GM18520 (cell line): ENCODE results near the gene PNMA1.

Source experiments
- ATAC-seq: cut with Tn5 transposase; IDR thresholded peaks from one replicate; pipeline ENCODE4 v1.9.1; 2021; ENCODE audit not compliant: unreplicated experiment

Gene PNMA1

DNA sequence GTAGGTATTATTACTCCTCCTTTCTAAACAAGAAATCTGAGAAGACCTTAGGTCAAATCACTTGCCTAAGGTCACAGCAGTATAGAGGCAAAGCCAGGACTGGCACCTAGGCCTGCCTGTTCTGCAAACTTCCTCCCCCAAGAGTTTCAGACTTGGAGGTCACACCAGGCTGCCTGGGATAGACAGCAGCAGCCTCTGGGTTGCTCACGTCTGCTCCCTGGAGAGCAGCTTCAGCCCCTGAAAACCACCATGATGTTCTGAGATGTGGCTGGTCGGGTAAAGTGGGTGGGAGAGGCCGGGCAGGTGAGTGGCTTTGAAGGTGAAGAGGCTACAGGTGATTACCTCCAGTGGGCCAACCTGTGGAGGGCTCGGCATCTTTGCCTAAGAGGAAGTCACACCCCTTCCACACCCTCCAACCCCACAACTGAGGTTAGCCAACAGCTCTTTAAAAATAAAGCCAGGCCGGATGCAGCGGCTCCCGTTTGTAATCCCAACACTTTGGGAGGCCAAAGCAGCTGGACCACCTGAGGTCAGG is 37.0 kb upstream of the PNMA1 start:
- ATAC-seq: no peak

DNA sequence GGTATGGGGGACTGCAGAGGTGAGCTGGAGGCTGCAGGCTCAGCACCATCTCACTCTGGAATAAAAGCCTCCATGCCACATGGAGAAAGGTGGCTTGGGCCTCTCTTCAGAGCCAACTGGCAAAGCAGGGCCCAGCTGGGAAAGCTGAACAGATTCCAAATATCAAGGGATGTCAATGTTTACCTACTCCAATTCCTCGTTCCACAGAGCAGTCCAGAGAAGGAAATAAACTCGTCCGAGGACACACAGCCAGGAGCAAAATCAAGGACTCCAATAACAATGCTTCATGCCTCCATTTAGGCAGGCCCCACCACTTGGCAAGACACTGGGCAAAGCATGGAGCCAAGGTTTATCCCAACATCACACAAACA is 36.3 kb upstream of the PNMA1 start:
- ATAC-seq: no peak

DNA sequence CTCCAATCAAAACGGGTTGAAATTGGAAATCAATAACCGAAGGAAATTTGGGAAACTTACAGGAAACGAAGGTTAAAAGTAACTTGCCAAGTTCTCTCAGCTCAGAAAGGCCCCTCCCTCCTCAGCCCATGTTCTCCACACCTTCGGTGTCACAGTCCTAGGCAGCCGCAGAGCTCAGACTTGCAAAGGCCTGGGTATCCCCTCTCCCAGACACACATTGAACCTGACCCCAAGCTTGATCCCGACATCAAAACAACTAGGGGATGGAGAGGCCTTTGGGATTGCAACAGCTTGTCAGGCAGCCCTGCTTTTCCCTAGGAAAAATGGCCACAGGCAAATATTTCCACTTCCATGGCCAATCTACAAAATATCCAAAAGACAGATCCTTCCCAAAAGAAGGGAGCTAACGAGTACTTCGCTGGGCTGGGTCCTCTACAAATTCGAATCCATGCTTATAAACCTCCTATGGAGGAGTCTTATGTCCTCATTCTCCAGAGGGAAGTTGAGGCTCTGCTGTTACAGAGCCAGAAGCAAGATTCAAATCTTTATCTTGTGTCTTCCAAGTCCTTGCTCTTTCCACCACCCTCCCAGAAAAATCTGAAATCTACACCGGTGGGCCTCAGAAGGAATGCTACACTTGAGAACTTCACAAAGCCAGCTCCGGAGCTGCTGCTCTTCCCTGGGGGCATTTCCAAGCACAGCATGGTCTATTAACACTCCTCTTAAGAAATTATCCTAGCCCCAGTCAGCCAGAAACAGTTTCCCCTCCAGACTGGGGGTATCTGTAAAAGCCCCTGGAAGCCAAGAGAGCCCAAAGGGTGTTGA is 35.7 kb upstream of the PNMA1 start:
- no peak for ATAC-seq

DNA sequence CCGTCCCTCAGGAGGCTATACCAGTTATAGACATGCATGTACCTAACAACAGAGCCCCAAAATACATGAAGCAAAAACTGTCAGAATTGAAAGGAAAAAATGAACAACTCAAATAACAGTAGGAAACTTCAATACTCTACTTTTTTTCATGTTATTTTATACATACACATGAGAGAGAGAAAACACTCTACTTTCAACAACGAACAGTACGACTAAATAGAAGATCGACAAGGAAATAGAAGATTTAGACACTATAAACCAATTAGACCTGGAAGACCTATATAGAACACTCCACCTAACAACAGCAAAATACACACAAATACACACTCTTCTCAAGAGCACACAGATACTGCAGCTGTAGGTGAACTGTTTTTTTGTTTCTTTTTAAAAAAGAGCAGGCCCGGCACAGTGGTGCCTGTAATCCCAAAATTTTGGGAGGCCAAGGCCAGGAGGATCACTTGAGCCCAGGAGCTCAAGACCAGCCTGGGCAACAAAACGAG is 34.7 kb upstream of the PNMA1 start:
- no peak for ATAC-seq

DNA sequence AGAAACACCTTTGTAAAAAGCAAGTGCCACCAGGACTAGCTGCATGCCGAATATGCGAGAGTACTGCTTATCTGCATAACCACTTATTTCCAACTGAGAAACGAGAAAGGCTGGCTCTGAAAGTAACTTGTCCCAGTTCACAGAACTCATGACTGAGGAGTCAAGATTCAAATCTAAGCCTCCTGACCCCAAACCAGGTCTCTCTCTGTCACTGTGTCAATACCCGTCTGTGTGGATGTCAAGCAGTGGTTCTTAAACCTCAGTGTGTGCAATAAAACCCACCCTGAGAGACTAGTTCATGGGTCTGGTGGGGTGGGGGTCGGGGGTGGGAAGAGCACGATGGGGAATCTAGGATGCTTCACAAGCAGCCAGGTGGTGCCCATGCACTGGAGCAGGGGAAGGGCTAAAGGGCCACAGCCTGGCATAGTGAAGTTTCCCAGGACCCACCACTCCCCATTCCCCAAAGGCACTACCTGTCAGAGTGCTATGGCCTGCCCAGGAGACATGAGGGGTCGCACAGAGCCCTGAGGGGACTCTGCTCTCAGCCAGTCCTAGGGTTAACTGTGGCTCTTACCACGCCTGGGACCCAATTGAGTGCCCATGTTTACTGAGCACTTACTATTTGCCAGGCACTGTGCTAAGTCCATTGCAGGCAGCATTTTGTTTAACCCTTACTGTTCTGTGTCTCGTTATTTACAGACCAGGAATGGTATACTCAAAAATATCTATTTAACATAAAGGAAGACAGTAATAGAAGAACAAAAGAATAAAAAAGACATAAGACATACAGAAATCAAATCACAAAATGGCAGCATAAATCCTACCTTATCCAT is 33.4 kb upstream of the PNMA1 start:
- ATAC-seq: no peak

- ATAC-seq: no peak
These were observed 32.6 kb upstream of the PNMA1 start for GRCh38 chr14:73746520-73747378.

- ATAC-seq: no peak
These were observed 31.7 kb upstream of the PNMA1 start for GRCh38 chr14:73745571-73746519.

GRCh38 chr14:73744874-73745529 is 30.8 kb upstream of the PNMA1 start:
- no peak for ATAC-seq

- no peak for ATAC-seq
These were observed 30.1 kb upstream of the PNMA1 start for GRCh38 chr14:73744175-73744867.

GRCh38 chr14:73743431-73743931 is 29.3 kb upstream of the PNMA1 start:
- ATAC-seq: no peak

GRCh38 chr14:73742520-73743238 is 28.5 kb upstream of the PNMA1 start:
- ATAC-seq: no peak

DNA sequence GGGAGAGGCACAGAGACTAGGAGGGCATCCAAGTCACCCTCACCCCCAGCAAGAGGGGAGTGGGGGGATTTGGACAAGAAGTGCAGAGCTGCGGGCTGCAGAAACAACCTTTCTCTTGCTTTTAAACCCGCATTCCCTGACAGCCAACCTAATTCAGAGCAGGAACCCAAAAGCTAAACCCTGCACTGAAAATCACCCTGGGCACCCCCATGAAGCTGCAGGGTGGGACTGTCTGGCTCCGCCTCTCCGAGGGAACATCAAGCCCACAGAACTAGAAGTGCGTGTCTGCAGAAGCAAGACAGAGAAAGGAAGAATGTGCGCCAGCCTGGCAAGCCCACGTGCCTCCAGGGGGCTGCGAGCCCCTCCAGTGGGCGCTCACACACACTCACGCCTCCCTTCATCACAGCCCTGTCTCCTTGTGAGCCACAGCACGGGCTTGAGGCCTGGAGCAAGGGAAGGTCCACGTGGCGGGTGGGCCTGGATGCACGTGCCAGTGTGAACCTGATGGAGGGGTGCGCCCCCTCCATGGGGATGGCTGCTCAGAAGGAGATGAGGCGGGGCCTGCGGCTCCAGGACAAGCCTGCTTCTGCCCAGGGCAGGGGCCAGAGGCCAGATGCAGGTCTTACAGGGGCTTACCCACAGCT is 27.8 kb upstream of the PNMA1 start:
- ATAC-seq: no peak

DNA sequence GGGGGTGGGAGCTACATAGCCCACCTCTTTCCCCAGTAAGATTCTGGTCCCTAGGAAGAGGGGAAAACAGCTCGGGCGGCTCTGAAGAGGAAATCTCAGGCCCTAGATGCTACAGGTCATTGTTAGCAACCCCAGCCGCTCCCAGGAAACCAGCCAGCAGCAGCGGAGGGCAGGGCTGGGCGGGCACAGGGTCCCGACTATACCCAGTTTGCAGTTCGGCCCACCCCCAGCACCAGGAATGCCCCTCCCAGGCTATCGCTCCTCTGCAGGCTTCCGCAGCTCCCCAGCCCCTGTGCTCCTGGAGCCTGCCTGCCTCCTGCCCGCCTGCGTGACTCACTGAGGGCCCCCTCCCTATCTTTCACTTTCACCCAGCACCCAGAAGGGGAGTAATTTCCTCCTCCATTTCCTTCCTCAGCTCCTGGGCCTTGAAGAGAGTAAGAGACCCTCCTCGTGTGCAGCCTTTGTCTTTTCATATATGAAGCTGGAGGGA is 27.2 kb upstream of the PNMA1 start:
- ATAC-seq: no peak

- no peak for ATAC-seq
These were observed 26.6 kb upstream of the PNMA1 start for GRCh38 chr14:73740618-73741326.

GRCh38 chr14:73739899-73740617 is 25.9 kb upstream of the PNMA1 start:
- ATAC-seq: no peak
